Measurements from ENCODE around the gene MAP3K19. TPM values are rescaled to one million over a fixed set of nuclear protein-coding genes. Genes with fewer than 3 reads are reported as not detected.

Gene MAP3K19
- not detected in 5 replicates for total RNA-seq (2022; extraction: Qiagen RNA extraction; ENCODE audit: low read depth)

GRCh38 chr2:135047300-135047699 is at the start of gene MAP3K19:
Gene MAP3K19, minus strand, starts transcription at chr2:135047447. Its CDS starts 22,800 bp downstream, at chr2:135024647.

GRCh38 chr2:135052042-135052876 is 5.0 kb upstream of the MAP3K19 start, which contains the start of gene RAB3GAP1:
Gene RAB3GAP1, plus strand, starts transcription at chr2:135052292. Its CDS starts 16 bp downstream, at chr2:135052308.

GRCh38 chr2:134918526-134919340 is 128.5 kb downstream of the MAP3K19 start, which contains the start of gene CCNT2:
Gene CCNT2, plus strand, starts transcription at chr2:134918822. Its CDS starts 33 bp downstream, at chr2:134918855.

Other genes starting within 250 kb of the MAP3K19 start
- not detected in 5 replicates for gene ACMSD, start 208.8 kb downstream of the MAP3K19 start, total RNA-seq (2022; extraction: Qiagen RNA extraction; ENCODE audit: low read depth)
- gene CCNT2, start 128.6 kb downstream of the MAP3K19 start, total RNA-seq (2022; extraction: Qiagen RNA extraction; ENCODE audit: low read depth), result 7.2 to 11.3 TPM (median 9.8 TPM) in 5 replicates
- gene RAB3GAP1, start 4.8 kb upstream of the MAP3K19 start, total RNA-seq (2022; extraction: Qiagen RNA extraction; ENCODE audit: low read depth), result 23.4 to 39.4 TPM (median 27.1 TPM) in 5 replicates